Type B pancreatic cell (in vitro differentiated cells): ENCODE measurements around the gene CCL3. TPM values are rescaled to one million over a fixed set of nuclear protein-coding genes. Genes with fewer than 3 reads are reported as not detected.

ENCODE experiments used
- DNase-seq: peaks from one replicate; pipeline ENCODE4 v3.0.0; 2021; ENCODE audit warnings: mixed read lengths; ENCODE audit not compliant: unreplicated experiment; ENCODE audit errors: extremely low spot score
- H3K27ac Mint-ChIP-seq: 2 replicates; pipeline ENCODE4 v1.8.0; 2021; ENCODE audit warnings: mild to moderate bottlenecking, mixed read lengths
- H3K27me3 Mint-ChIP-seq: 2 replicates; pipeline ENCODE4 v1.8.0; 2021; ENCODE audit warnings: mixed read lengths
- H3K36me3 Mint-ChIP-seq: 2 replicates; pipeline ENCODE4 v1.8.0; 2021; ENCODE audit warnings: mixed read lengths
- H3K4me1 Mint-ChIP-seq: one replicate; pipeline ENCODE4 v1.8.0; 2021; ENCODE audit warnings: mixed read lengths; ENCODE audit not compliant: unreplicated experiment
- H3K4me3 Mint-ChIP-seq: 2 replicates; pipeline ENCODE4 v1.8.0; 2021; ENCODE audit warnings: mild to moderate bottlenecking, mixed read lengths
- H3K9me3 Mint-ChIP-seq: 2 replicates; pipeline ENCODE4 v1.8.0; 2021; ENCODE audit warnings: mixed read lengths
- total RNA-seq: library from RNA; stranded (reverse); gene quantifications from 2 replicates; pipeline ENCODE4 v1.2.1, GENCODE V29; 2021; ENCODE audit warnings: low replicate concordance
- TF ChIP-seq, protein P1 (sequence below): fragments of 200-600 bp; sonication (generic); conservative IDR thresholded peaks from 2 replicates; pipeline ENCODE4 v1.5.0; 2021; ENCODE audit warnings: antibody characterized with exemption, mild to moderate bottlenecking

The CCL3 gene
- total RNA-seq, 1 donor from 2014 or later, result not detected

DNA sequence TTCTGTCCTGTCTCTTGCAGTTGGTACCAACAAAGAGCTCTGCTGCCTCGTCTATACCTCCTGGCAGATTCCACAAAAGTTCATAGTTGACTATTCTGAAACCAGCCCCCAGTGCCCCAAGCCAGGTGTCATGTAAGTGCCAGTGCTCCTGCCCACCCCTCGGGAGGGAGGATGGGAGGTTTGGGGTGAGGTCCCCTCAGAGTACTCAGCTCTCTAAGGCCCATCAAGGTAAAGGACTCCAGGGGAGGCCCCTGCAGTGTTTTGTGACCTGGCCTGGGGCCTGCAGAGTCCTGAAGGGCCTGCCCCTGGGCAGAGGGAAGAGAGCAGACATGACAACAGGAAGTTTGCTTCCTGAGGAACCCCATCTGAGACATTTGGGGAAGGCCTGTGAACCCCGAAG, 19.5 kb downstream of the CCL3 start:
- peaks cover 9% of the 10 kb centered on the region for H3K27me3 Mint-ChIP-seq
- H3K36me3 Mint-ChIP-seq, result no peaks in the 10 kb centered on the region
- TF ChIP-seq, protein P1, sequence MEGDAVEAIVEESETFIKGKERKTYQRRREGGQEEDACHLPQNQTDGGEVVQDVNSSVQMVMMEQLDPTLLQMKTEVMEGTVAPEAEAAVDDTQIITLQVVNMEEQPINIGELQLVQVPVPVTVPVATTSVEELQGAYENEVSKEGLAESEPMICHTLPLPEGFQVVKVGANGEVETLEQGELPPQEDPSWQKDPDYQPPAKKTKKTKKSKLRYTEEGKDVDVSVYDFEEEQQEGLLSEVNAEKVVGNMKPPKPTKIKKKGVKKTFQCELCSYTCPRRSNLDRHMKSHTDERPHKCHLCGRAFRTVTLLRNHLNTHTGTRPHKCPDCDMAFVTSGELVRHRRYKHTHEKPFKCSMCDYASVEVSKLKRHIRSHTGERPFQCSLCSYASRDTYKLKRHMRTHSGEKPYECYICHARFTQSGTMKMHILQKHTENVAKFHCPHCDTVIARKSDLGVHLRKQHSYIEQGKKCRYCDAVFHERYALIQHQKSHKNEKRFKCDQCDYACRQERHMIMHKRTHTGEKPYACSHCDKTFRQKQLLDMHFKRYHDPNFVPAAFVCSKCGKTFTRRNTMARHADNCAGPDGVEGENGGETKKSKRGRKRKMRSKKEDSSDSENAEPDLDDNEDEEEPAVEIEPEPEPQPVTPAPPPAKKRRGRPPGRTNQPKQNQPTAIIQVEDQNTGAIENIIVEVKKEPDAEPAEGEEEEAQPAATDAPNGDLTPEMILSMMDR, result no peak
- no peaks in the 10 kb centered on the region for H3K9me3 Mint-ChIP-seq
- H3K27ac Mint-ChIP-seq, result no peak overlapping the region
- no peak overlapping the region for H3K4me3 Mint-ChIP-seq
- H3K4me1 Mint-ChIP-seq, result no peaks in the 10 kb centered on the region
- no peak for DNase-seq

DNA sequence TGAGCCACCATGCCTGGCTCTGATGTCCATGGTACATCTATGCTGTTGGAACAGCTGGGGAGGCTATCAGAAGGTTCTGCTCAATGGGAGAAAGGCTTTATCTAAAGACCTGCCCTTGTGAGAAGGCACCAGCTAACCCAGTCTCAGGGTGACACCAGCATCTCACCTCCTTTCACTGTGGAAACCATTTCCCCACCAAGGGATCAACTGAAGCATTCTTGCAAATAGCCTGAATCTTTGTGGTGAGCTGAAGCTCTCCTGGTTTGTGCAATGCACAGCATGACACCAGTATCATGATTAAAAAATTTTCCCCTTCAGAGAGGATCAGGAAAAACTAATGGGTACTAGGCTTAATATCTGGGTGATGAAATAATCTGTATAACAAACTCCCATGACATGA, 20.8 kb downstream of the CCL3 start:
- H3K4me3 Mint-ChIP-seq, result no peak overlapping the region
- no peaks in the 10 kb centered on the region for H3K4me1 Mint-ChIP-seq
- TF ChIP-seq, protein P1, result no peak
- peaks cover 10% of the 10 kb centered on the region for H3K27me3 Mint-ChIP-seq
- H3K36me3 Mint-ChIP-seq, result no peaks in the 10 kb centered on the region
- H3K27ac Mint-ChIP-seq, result no peak overlapping the region
- DNase-seq, result no peak
- no peaks in the 10 kb centered on the region for H3K9me3 Mint-ChIP-seq

DNA sequence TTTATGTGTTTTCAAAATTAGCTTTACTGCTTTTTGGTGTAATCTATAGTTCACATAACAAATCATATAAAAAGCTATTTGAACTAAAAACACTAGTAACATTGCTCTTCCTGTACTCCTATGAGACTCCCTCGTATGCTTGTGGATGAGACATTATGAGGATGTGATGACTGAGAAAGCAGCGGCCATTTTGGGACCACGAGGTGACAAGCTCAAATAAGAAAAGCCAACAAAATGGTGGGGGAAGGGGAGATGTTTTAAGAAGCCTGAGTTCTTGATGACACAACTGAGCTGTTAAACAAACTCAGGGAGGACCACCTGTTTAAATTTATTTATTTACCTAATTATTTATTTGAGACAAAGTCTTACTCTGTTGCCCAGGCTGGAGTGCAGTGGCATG, 21.4 kb downstream of the CCL3 start:
- Mint-ChIP-seq H3K4me3 (no peak overlapping the region), H3K36me3 (no peaks in the 10 kb centered on the region), H3K27ac (no peak overlapping the region), H3K4me1 (no peaks in the 10 kb centered on the region), H3K9me3 (no peaks in the 10 kb centered on the region), H3K27me3 (peaks cover 8% of the 10 kb centered on the region)
- TF ChIP-seq, protein P1, result no peak
- DNase-seq, result no peak

DNA sequence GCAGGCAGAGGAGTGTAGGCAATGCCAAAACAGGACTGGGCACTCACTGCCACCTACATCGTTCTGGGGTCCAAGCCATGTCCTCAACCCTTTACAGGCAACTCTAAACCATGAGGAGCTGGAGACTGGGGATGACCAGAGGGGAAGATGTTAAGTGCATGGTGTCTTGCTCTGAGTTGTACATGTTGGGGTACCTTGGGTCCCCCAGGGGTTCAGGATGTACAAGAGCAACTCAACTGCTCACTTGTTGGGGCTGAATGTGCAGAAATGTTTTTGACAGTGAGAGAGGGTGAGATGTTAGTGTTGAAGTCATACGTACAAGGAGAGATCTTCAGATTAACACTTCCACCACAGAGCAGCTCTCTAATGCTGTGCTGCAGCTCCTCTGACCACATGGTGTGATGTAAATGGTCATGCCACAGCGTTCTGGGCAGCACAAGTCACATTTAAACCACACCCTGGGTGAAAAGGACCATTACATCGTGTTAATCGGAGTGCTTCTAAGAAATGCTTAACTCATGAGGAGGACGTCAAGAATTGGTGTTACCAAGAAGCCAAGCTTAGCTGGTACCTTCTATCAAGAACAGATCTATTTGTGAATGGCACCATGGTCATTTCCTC, 23.5 kb downstream of the CCL3 start:
- H3K27me3 Mint-ChIP-seq, result peaks cover 8% of the 10 kb centered on the region
- no peaks in the 10 kb centered on the region for H3K36me3 Mint-ChIP-seq
- TF ChIP-seq, protein P1, result no peak
- no peak overlapping the region for H3K27ac Mint-ChIP-seq
- no peaks in the 10 kb centered on the region for H3K9me3 Mint-ChIP-seq
- no peaks in the 10 kb centered on the region for H3K4me1 Mint-ChIP-seq
- H3K4me3 Mint-ChIP-seq, result no peak overlapping the region
- DNase-seq, result no peak

DNA sequence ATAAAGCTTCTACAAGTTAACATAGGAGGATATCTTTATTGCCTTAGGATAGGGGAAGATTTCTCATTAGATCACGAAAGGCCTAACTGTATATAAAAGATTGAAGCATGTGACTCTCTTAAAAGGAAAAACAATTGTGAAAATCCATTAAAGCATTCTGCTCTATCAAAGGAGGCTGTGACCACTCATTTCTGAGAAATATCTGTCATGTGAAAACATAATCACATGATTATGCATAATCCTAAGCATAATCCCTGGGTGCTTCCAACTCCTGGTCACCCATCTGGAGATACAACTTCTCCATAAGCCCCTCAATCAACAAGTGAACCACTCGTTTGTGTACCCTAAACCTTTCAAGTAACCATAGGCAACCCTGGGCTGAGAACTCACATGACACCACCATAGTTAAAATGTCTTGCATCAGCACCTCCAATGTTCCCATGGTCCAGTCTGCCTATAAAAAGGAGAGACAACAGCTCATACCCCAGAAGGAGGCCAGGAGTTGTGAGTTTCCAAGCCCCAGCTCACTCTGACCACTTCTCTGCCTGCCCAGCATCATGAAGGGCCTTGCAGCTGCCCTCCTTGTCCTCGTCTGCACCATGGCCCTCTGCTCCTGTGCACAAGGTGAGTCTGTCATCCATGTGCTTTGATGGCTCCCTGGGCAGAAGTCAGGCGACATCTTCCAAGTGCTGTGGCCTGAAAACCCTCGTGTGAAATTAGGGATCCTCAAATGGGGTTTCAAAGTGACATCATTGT, 26.0 kb downstream of the CCL3 start, which contains the start of gene CCL18:
Gene CCL18 (plus strand): TSS at position 487 of the 756 bp plus-strand sequence. CDS start 71 bp downstream, at position 558.
- TF ChIP-seq, protein P1, result no peak
- H3K27me3 Mint-ChIP-seq, result peaks cover 11% of the 10 kb centered on the region

More for the DNA sequence above, 26.0 kb downstream of the CCL3 start, which contains the start of gene CCL18:
- no peak within 1 kb of the TSS for H3K27ac Mint-ChIP-seq
- no peaks in the 10 kb centered on the region for H3K36me3 Mint-ChIP-seq
- H3K4me1 Mint-ChIP-seq, result no peaks in the 10 kb centered on the region
- no peaks in the 10 kb centered on the region for H3K9me3 Mint-ChIP-seq
- H3K4me3 Mint-ChIP-seq, result no peak within 1 kb of the TSS
- no peak for DNase-seq
